Stomach (tissue), 9 donors: ENCODE data around the gene PRPS2. TPM values are rescaled to one million over a fixed set of nuclear protein-coding genes. Genes with fewer than 3 reads are reported as not detected.
A peak's percentile ranks its signal among the peaks of the same experiment; 100 is the strongest.

Source experiments
- DNase-seq, 2 donors: peaks; one replicate each; pipeline versions ENCODE4 v3.0.0 to v3.0.0-alpha.2; 2013 to 2019
- H3K27ac ChIP-seq, 5 donors: fragments of 200-600 bp in 4 of 5; sonication (generic) in 4 of 5; one replicate each; pipeline ENCODE4 v1.5.1; 2013 to 2019; ENCODE audit warnings: mild to moderate bottlenecking in 1 of 5, moderate library complexity in 1 of 5
- H3K27me3 ChIP-seq, 3 donors: fragments of 200-600 bp; sonication (generic); one replicate each; pipeline ENCODE4 v1.5.1; 2017 to 2019; ENCODE audit warnings: mixed run types in 1 of 3
- H3K36me3 ChIP-seq, 4 donors: fragments of 200-600 bp; sonication (generic); 1 replicate in 3 of 4; 2 replicates in 1 of 4; pipeline ENCODE4 v1.5.1; 2016 to 2019
- H3K4me1 ChIP-seq, 4 donors: fragments of 200-600 bp; sonication (generic); one replicate each; pipeline ENCODE4 v1.5.1; 2016 to 2019
- H3K4me3 ChIP-seq, 4 donors: fragments of 200-600 bp; sonication (generic) in 3 of 4; one replicate each; pipeline ENCODE4 v1.5.1; 2016 to 2019; ENCODE audit warnings: mild to moderate bottlenecking in 1 of 4
- H3K9me3 ChIP-seq, 4 donors: fragments of 200-600 bp; sonication (generic); one replicate each; pipeline ENCODE4 v1.5.1; 2016 to 2019
- CTCF ChIP-seq, 7 experiments: fragments of 450-650 bp in 4 of 7; fragments of 200-600 bp in 3 of 7; sonication (generic) in 3 of 7; IDR thresholded peaks; one replicate each; pipeline ENCODE4 v1.5.1; 2016 to 2019; ENCODE audit warnings: antibody characterized with exemption in 7 of 7, control low read depth in 2 of 7, mild to moderate bottlenecking in 1 of 7
- EP300 ChIP-seq: sonication (generic); formaldehyde crosslinking; IDR thresholded peaks from one replicate; pipeline ENCODE4 v1.6.1; 2017; ENCODE audit warnings: antibody characterized with exemption
- POLR2A ChIP-seq, 4 donors: fragments of 450-650 bp; IDR thresholded peaks; one replicate each; pipeline ENCODE4 v1.6.1; 2016; ENCODE audit warnings: antibody characterized with exemption in 4 of 4, control low read depth in 2 of 4, mild to moderate bottlenecking in 1 of 4, moderate library complexity in 1 of 4
- POLR2AphosphoS5 ChIP-seq, 3 donors: sonication (generic); formaldehyde crosslinking; IDR thresholded peaks; one replicate each; pipeline ENCODE4 v1.6.1; 2016; ENCODE audit warnings: antibody characterized with exemption in 3 of 3
- WGBS, 5 donors: extraction: QIAGEN DNeasy Blood & Tissue Kit in 3 of 5; methylation state at CpG; one replicate each; pipeline versions ENCODE4 v1.1.5 to v1.1.7; 2013 to 2018; 5-methylcytosine and 5-hydroxymethylcytosine counted together
- intact Hi-C: fragments of 100-400 bp; cut with DNase I; formaldehyde crosslinking; loops from one replicate; pipeline ENCODE4 v1.15.1; 2023; ENCODE audit warnings: low total_unique reads
- polyA plus RNA-seq, 3 donors: library from polyadenylated mRNA; stranded (reverse); fragments of 200-250 nt; gene quantifications; one replicate each; pipeline ENCODE4 v1.2.3, GENCODE V29; 2013
- total RNA-seq, 5 donors: library from RNA; depleted of rRNA; stranded (reverse); fragments of >200 nt; gene quantifications; one replicate each; pipeline versions ENCODE4 v1.1.0 to v1.2.3, GENCODE V29; 2014 to 2016
- donor health status: healthy with polysubstance abuse.
- donor health status: Bipolar disorder and iron deficiency.
- donor health status: healthy.

The PRPS2 gene
- total and polyA plus RNA-seq, 8 donors = 4.6 to 94.2 (median 40.5) TPM

GRCh38 chrX:12751887-12752286, 39.3 kb upstream of the PRPS2 start:
- Histone ChIP-seq H3K4me1 (no peaks in the 10 kb centered on the region), H3K9me3 (peaks cover 0 to 17% (median 5%) of the 10 kb centered on the region in 4 donors), H3K4me3 (no peak overlapping the region), H3K36me3 (no peaks in the 10 kb centered on the region), H3K27ac (no peak overlapping the region), H3K27me3 (no peaks in the 10 kb centered on the region)
- intact Hi-C loops = no loop called here
- 24 to 43% (median 29%) methylated on average over 1 of the region's 1 CpG for WGBS, 5 donors
- TF ChIP-seq CTCF (IDR thresholded peaks at IDR 0.05) = no peak
- no peak for TF ChIP-seq EP300
- no peak for TF ChIP-seq POLR2A (IDR thresholded peaks at IDR 0.05)
- TF ChIP-seq POLR2AphosphoS5 (IDR thresholded peaks at IDR 0.05) = peak in 1 of 3 donors; percentile 18
- DNase-seq = peak in 1 of 2 donors; percentile 19

GRCh38 chrX:12753366-12753765, 37.8 kb upstream of the PRPS2 start:
- intact Hi-C loops = no loop called here
- peaks cover 0 to 17% (median 5%) of the 10 kb centered on the region in 4 donors for H3K9me3 ChIP-seq
- H3K4me3 ChIP-seq = no peak overlapping the region
- no peaks in the 10 kb centered on the region for H3K36me3 ChIP-seq
- H3K27ac ChIP-seq = no peak overlapping the region
- H3K4me1 ChIP-seq = no peaks in the 10 kb centered on the region
- no peaks in the 10 kb centered on the region for H3K27me3 ChIP-seq
- no peak for DNase-seq
- 54 to 83% (median 68%) methylated on average over 2 of the region's 2 CpGs for WGBS, 5 donors
- TF ChIP-seq EP300 (no peak), CTCF (IDR thresholded peaks at IDR 0.05) (no peak), POLR2AphosphoS5 (IDR thresholded peaks at IDR 0.05) (no peak), POLR2A (IDR thresholded peaks at IDR 0.05) (no peak)

- intact Hi-C loops = no loop called here
- 60 to 81% (median 65%) methylated on average over 3 of the region's 3 CpGs for WGBS, 5 donors
- DNase-seq = no peak
- H3K4me1 ChIP-seq = no peaks in the 10 kb centered on the region
- H3K4me3 ChIP-seq = no peak overlapping the region
- TF ChIP-seq EP300 = no peak
- TF ChIP-seq POLR2AphosphoS5 (IDR thresholded peaks at IDR 0.05) = no peak
- no peak for TF ChIP-seq POLR2A (IDR thresholded peaks at IDR 0.05)
- no peak for TF ChIP-seq CTCF (IDR thresholded peaks at IDR 0.05)
- no peaks in the 10 kb centered on the region for H3K27me3 ChIP-seq
- no peak overlapping the region for H3K27ac ChIP-seq
- H3K36me3 ChIP-seq = no peaks in the 10 kb centered on the region
- no peaks in the 10 kb centered on the region for H3K9me3 ChIP-seq
These were observed 32.9 kb upstream of the PRPS2 start for GRCh38 chrX:12758291-12758690.

- no peaks in the 10 kb centered on the region for H3K9me3 ChIP-seq
- H3K27ac ChIP-seq = no peak overlapping the region
- peaks cover 0 to 5% (median 0%) of the 10 kb centered on the region in 3 donors for H3K27me3 ChIP-seq
- intact Hi-C loops = no loop called here
- H3K4me1 ChIP-seq = no peaks in the 10 kb centered on the region
- H3K36me3 ChIP-seq = no peaks in the 10 kb centered on the region
- no peak for DNase-seq
- no peak overlapping the region for H3K4me3 ChIP-seq
- no peak for TF ChIP-seq POLR2AphosphoS5 (IDR thresholded peaks at IDR 0.05)
- TF ChIP-seq POLR2A (IDR thresholded peaks at IDR 0.05) = no peak
- no peak for TF ChIP-seq CTCF (IDR thresholded peaks at IDR 0.05)
- TF ChIP-seq EP300 = no peak
- 15 to 39% (median 24%) methylated on average over 2 of the region's 2 CpGs for WGBS, 5 donors
These were observed 23.4 kb upstream of the PRPS2 start for GRCh38 chrX:12767856-12768255.
